GM19328 (cell line): ENCODE measurements around the gene GVQW3.

ENCODE experiments used
- ATAC-seq: cut with Tn5 transposase; IDR thresholded peaks from one replicate; pipeline ENCODE4 v1.9.1; 2021; ENCODE audit warnings: mild to moderate bottlenecking, moderate library complexity; ENCODE audit not compliant: unreplicated experiment

The GVQW3 gene

DNA sequence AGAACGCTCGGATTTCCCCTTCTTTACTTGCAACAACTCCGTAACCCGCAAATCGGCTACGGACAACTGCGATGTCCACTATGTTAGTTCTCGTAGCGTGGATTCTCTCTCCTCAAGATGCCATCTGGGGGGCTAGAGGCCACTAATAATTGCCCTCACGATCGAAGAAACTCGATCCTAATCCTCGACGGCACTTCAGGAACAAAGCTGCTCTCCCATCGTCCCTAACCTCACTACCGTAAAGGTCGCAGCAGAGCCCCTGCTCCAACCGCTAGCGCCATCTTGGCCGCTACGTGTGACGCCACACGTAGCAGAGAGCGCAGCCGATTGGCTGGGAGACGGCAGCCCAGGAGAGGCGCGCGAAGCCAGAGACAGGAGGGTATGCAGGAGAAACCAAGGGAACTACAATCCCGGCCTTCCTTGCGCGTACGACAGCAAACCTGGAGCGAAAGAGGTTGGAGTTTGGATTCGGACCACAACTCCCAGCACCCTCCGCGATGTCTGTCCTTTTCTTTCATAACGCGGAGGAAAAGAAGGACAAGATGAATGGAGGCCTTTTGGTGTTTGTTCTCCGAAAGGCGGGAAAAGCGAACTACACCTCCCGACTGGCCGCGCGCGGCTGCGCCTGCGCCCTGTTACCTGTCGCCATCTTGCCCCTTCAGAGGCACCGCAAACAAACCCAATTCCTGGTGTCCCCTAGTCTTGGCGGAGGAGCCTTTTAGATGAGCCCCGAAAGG is 63.4 kb downstream of the GVQW3 start, which contains the start of gene EMSY:
Gene EMSY (plus strand): TSS at position 635 of the 737 bp plus-strand sequence. CDS start 1,921 bp downstream, outside the sequence.
- peak; percentile 94 for ATAC-seq

DNA sequence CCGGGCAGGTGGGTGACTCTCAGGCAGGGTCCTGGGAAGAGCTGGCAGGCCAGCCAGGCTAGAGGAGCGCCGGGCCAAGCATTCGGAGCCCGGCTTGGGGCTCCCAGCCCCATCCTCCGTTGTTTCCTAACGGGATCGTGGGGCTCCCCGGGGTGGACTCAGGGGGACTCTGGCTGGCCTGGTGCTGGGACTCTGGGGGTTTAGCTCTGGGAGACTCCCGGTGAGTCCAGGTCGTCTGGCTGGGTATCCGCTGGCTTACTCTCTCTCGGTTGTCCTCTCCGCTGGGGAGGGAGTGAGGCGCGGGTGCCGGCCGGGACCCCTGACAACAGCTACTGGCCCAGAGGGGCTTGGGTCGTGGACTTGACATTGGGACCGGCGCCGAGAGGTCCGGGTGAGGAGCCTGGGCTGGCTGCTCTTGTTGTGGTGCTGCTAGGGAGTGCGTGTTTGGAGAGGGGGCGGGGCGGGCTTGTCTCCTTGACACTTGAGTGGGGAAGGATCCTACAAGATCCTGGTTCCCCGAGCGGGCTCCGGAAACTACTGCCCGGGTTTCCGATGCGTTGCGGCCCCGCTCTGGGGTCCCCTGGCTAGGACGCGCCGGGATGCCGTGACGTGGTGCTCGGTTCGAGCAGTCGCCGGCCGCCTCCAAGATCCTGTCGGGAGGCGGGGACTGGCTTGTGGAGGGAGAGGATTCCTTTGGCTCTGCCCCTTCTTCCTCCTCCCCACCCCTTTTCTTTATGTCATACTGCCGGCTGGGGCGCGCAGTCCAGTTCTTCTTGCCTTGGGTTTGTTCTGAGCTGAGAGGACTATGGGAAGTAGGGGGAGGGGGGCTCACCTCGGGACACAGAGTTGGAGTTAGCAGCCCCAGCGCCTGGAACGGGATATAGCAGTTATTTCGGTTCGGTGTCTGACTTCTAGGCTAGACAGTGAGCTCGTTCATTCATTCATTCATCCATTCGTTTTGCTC is 64.3 kb downstream of the GVQW3 start:
- ATAC-seq: peak; percentile 13

DNA sequence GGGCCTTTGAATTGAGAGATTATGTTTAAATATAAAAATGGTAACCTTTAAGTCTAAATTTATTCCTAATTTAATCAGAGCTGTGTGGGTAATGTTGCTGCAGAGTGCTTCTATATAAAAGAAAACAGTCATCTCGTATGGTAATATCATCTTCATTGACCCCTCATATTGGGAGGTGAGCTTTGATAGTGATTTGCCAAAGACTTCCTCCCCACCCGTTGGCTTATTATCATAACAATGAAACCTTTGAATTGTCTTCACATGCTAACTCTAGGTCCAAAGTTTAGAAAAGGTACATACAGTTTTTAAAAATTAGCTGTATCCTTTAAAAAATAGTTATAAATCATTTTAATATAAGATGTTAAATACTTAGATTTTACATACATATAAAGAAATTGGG is 67.4 kb downstream of the GVQW3 start:
- ATAC-seq: no peak

DNA sequence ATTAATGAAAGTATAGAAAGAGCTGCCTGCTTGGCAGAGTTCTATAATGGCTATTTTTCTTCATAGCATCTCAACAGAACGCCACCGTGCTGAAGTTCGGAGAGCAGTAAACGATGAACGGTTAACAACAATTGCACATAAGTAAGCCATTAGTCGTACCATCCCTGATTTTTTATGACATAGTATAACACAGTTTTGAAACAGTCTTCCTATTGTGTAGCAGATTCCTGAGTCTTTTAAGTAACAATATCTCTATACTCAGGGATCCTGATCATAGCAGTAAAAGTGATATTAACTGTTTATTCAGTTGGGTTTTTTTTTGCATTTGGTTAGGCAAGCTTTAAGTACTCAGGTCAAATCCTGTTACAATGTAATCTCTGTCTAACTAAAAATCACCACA is 72.1 kb downstream of the GVQW3 start:
- ATAC-seq: no peak

DNA sequence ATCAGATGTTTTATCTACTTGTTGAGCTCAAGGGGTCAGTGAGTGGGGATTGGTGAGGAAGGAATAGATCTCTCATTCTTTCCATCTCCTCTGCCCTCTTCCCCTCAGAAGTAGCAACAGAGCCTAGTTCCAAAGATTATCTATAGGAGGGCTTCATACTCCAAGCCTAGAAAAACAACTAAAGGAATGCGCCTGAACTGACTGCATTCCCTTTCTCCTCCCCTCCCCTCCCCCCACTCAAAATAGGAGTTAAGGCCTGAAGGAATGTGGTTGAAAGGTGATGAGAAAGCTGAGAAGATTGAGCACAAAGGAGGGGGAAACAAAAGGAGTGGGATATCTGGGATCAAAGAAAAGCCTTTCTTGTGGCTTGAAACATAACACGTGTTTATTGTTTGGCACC is 74.2 kb downstream of the GVQW3 start:
- ATAC-seq: no peak

DNA sequence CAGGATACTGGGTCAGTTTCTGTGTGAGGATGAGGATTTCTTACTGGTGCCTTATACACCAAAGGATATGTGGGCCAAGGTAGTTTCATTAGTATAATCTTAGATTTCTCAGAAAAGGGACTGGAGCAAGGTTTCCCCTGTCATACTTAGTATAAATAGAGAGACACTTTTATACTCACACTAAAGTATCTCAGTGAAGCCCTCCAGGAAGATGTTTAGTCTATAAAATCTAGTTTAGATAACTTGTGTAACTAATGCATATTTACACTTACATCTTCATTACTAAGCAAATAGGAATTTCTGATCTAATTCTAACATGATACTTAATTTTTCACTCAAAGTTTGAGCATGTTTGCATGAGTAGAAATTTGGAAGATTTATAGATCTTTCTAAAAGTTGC is 74.8 kb downstream of the GVQW3 start:
- ATAC-seq: no peak

DNA sequence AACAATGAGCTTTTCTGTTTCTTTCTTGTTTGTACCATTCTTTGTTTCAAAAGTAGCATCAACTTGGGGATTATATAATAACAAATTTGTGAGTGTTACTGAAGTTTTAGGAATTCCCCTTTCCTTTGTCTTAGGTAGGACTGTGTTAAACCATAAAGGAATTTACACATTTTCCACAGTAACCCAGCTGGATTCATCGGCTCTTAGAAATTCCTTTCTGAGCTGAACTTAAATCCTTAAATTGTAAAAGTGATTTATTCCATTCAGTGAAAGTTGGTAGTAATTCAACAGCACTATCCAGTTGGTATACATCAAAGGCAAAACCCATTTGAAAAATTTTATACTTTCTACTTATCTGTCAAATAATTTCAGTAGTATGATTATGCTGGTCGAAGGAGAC is 75.4 kb downstream of the GVQW3 start:
- no peak for ATAC-seq
